OCI-LY1 (cell line): ENCODE measurements around the gene CEP135.

Experiments used
- CTCF ChIP-seq: fragments of 200-600 bp; sonication (generic), shearing (Covaris generic); IDR thresholded peaks from 2 replicates; pipeline ENCODE4 v1.5.1; 2017; ENCODE audit warnings: mild to moderate bottlenecking, antibody characterized with exemption, low read length, moderate library complexity, mixed read lengths
- EZH2 ChIP-seq: fragments of 200-600 bp; sonication (generic), shearing (Covaris generic); IDR thresholded peaks from 2 replicates; pipeline ENCODE4 v1.8.0; 2017; ENCODE audit warnings: borderline replicate concordance, mixed run types, mild to moderate bottlenecking, antibody characterized with exemption, low read length, moderate library complexity, mixed read lengths

- TF ChIP-seq CTCF, result no peak
- no peak for TF ChIP-seq EZH2
Observed at GRCh38 chr4:56060036-56060435, 111.3 kb downstream of the CEP135 start.
